ENCODE data around the gene TMEM198. TPM values are rescaled to one million over a fixed set of nuclear protein-coding genes. Genes with fewer than 3 reads are reported as not detected.
A peak's percentile ranks its signal among the peaks of the same experiment; 100 is the strongest.

The TMEM198 gene
- total and polyA plus RNA-seq, 9 of the 15 experiments (the other 6 are each of a cell fraction or from before 2014, with no cell fraction given): 0.03 to 3.8 (median 1.0) TPM

- TF ChIP-seq MTF1 (CRISPR knock-in tag; IDR thresholded peaks at IDR 0.05; ENCODE audit: borderline replicate concordance) (no peak), ZNF586 (CRISPR knock-in tag; conservative IDR thresholded peaks at IDR 0.05) (no peak), NR2F6 (CRISPR knock-in tag; IDR thresholded peaks at IDR 0.05) (no peak), HNRNPH1 (optimal IDR thresholded peaks at IDR 0.05; ENCODE audit: low read depth, low read length) (no peak), E2F6 (IDR thresholded peaks at IDR 0.05; ENCODE audit: borderline replicate concordance in 1 of 2, extremely low read depth in 1 of 2, insufficient read depth in 1 of 2, insufficient read length in 1 of 2, low read depth in 1 of 2, low read length in 1 of 2, poor library complexity in 1 of 2, severe bottlenecking in 1 of 2) (peak in 1 of 2 experiments; percentile 60), NR3C1 (CRISPR knock-in tag; IDR thresholded peaks at IDR 0.05) (no peak), GABPB1 (CRISPR knock-in tag; IDR thresholded peaks at IDR 0.05) (no peak), ZNF263 (CRISPR knock-in tag; IDR thresholded peaks at IDR 0.05; ENCODE audit: borderline replicate concordance) (no peak), KAT8 (IDR thresholded peaks at IDR 0.05; ENCODE audit: low read depth) (no peak), ZNF655 (CRISPR knock-in tag; IDR thresholded peaks at IDR 0.05) (no peak), NUFIP1 (IDR thresholded peaks at IDR 0.05; ENCODE audit: partially characterized antibody) (no peak), RBM17 (IDR thresholded peaks at IDR 0.05; ENCODE audit: borderline replicate concordance, low read depth, low read length) (no peak), ZNF212 (CRISPR knock-in tag; IDR thresholded peaks at IDR 0.05) (no peak), ZNF232 (CRISPR knock-in tag; IDR thresholded peaks at IDR 0.05) (no peak), NEUROD1 (IDR thresholded peaks at IDR 0.05; ENCODE audit: borderline replicate concordance, low read depth, low read length, partially characterized antibody) (no peak), TAF9B (IDR thresholded peaks at IDR 0.05; ENCODE audit: partially characterized antibody) (no peak)
- TF ChIP-seq, protein P1, sequence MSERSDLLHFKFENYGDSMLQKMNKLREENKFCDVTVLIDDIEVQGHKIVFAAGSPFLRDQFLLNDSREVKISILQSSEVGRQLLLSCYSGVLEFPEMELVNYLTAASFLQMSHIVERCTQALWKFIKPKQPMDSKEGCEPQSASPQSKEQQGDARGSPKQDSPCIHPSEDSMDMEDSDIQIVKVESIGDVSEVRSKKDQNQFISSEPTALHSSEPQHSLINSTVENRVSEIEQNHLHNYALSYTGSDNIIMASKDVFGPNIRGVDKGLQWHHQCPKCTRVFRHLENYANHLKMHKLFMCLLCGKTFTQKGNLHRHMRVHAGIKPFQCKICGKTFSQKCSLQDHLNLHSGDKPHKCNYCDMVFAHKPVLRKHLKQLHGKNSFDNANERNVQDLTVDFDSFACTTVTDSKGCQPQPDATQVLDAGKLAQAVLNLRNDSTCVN (CRISPR knock-in tag; IDR thresholded peaks at IDR 0.05): no peak
Observed at GRCh38 chr2:219551441-219552381, 7.9 kb downstream of the TMEM198 start (continued).

Data from K562 (cell line).